ENCODE data around the gene TPM2.

DNA sequence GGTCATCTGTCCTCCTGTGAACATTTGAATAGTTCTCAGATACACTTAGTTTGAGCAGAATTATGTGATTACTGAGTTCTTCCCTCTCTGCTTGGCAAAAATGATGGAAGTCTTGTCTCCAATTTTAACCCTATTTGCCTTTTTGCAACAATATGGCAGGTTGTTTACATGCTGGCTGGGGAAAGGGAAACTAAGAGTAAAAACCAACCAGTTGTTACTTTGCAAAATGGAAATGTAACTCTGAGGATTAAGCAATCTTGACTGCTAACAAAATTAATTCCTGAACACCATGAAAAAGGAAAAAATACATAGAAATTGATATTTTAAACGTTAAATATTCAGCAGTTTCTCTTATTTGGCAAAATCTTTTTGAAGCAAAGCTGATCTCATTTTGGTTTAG, 50.1 kb downstream of the TPM2 start:
- TF ChIP-seq ZFP30 (CRISPR knock-in tag; IDR thresholded peaks at IDR 0.05) = no peak
- no peak for TF ChIP-seq ZNF70 (CRISPR knock-in tag; IDR thresholded peaks at IDR 0.05)
- TF ChIP-seq TCF4 (CRISPR knock-in tag; IDR thresholded peaks at IDR 0.05; ENCODE audit: borderline replicate concordance) = no peak
